Heart right ventricle (tissue), 16 donors: ENCODE measurements around the gene TJP3. TPM values are rescaled to one million over a fixed set of nuclear protein-coding genes. Genes with fewer than 3 reads are reported as not detected.

Source experiments
- ATAC-seq, 8 donors: fragments of 200-7000 bp; cut with Tn5 transposase; one replicate each; pipeline ENCODE4 v1.9.1; 2020; ENCODE audit warnings: mild to moderate bottlenecking in 8 of 8, moderate library complexity in 8 of 8, moderate number of reproducible peaks in 1 of 8
- DNase-seq, 2 donors: peaks; one replicate each; pipeline ENCODE4 v3.0.0-alpha.2; 2020
- H3K27ac ChIP-seq, 10 donors: fragments of 200-600 bp; sonication (generic) in 2 of 10; one replicate each; pipeline versions ENCODE4 v1.5.0 to v1.8.0; 2020 to 2022; ENCODE audit warnings: mild to moderate bottlenecking in 3 of 10
- H3K27me3 ChIP-seq, 7 donors: fragments of 200-600 bp; one replicate each; pipeline ENCODE4 v1.8.0; 2021 to 2022; ENCODE audit warnings: mild to moderate bottlenecking in 2 of 7
- H3K36me3 ChIP-seq, 9 donors: fragments of 200-600 bp; sonication (generic) in 1 of 9; one replicate each; pipeline versions ENCODE4 v1.5.0 to v1.8.0; 2020 to 2022; ENCODE audit warnings: mild to moderate bottlenecking in 2 of 9
- H3K4me1 ChIP-seq, 9 donors: fragments of 200-600 bp; sonication (generic) in 1 of 9; one replicate each; pipeline versions ENCODE4 v1.5.0 to v1.8.0; 2020 to 2022; ENCODE audit warnings: mild to moderate bottlenecking in 4 of 9
- H3K4me3 ChIP-seq, 10 donors: fragments of 200-600 bp; sonication (generic) in 2 of 10; one replicate each; pipeline versions ENCODE4 v1.5.0 to v1.8.0; 2020 to 2022; ENCODE audit warnings: mild to moderate bottlenecking in 7 of 10, moderate library complexity in 2 of 10
- H3K9me3 ChIP-seq, 11 donors: fragments of 200-600 bp in 10 of 11; sonication (generic) in 2 of 11; one replicate each; pipeline versions ENCODE4 v1.5.0 to v1.8.0; 2013 to 2022; ENCODE audit warnings: mild to moderate bottlenecking in 2 of 11, control low read depth in 1 of 11, moderate library complexity in 1 of 11
- WGBS, 2 donors: extraction: QIAGEN DNeasy Blood & Tissue Kit; methylation state at CpG; one replicate each; pipeline ENCODE4 v1.1.7; 2013; ENCODE audit warnings: inconsistent platforms in 1 of 2; 5-methylcytosine and 5-hydroxymethylcytosine counted together
- intact Hi-C, 10 donors: fragments of 100-400 bp; cut with DNase I; formaldehyde crosslinking; loops; one replicate each; pipeline versions ENCODE4 v1.11.1 to v1.14.2; 2022
- polyA plus RNA-seq, 2 donors: library from polyadenylated mRNA; stranded (reverse); fragments of 200-250 nt; gene quantifications; one replicate each; pipeline ENCODE4 v1.2.3, GENCODE V29; 2013
- total RNA-seq, 10 donors: library from RNA; stranded (reverse); fragmentation: NEBNext Ultra II Directional in 3 of 10; extraction: Animal tissue kit (Norgen Biotek cat#: 25700) in 3 of 10; gene quantifications; one replicate each; pipeline versions ENCODE4 v1.2.1 to v1.2.4, GENCODE V29; 2021 to 2023
- TF ChIP-seq, protein P1 (sequence below), 9 donors: fragments of 200-600 bp; sonication (generic) in 2 of 9; IDR thresholded peaks; one replicate each; pipeline versions ENCODE4 v1.5.0 to v1.8.0; 2021 to 2022; ENCODE audit warnings: antibody characterized with exemption in 9 of 9, mild to moderate bottlenecking in 5 of 9, moderate library complexity in 1 of 9
- donor health status: Arrhythmogenic right ventricular cardiomyopathy.
- donor health status: ischemic (EF 13 %, LVEDD 7.1; RV severe dilation, severe dysfunction).
- donor health status: healthy with polysubstance abuse.
- donor health status: DM: no; HTN: yes; CAD: no.
- donor health status: DM: no; HTN: no; CAD: no.
- donor health status: ischemic (EF 25% LVEDD 6.9; RV normal size, moderate dysfunction).
- donor health status: ischemic (EF 25% LVEDD 5.7; RV mildly dilated, moderate dysfunction).
- donor health status: healthy.
- donor health status: DM: yes; HTN: yes; CAD: no.
- donor health status: Ischemic cardiomyopathy.
- donor health status: ischemic (EF 35%, LVEDD 5.7; RV mildly dilated, moderate dysfunction).
- donor health status: nonischemic (EF 11% LVEDD 7.7; RV severe dilation, severe dysfunction).
- donor health status: DM: yes; HTN: yes; CAD: no.
- donor health status: PGD.
- donor health status: ischemic (EF 29% LVEDD 5.4; RV normal size, mild dysfunction).
- donor health status: nonischemic (EF 23%, LVEDD 6.1; RV moderate dilation, normal function).

Gene TJP3
- total and polyA plus RNA-seq, 12 donors = 0.06 to 0.49 (median 0.25) TPM; not detected in 8

DNA sequence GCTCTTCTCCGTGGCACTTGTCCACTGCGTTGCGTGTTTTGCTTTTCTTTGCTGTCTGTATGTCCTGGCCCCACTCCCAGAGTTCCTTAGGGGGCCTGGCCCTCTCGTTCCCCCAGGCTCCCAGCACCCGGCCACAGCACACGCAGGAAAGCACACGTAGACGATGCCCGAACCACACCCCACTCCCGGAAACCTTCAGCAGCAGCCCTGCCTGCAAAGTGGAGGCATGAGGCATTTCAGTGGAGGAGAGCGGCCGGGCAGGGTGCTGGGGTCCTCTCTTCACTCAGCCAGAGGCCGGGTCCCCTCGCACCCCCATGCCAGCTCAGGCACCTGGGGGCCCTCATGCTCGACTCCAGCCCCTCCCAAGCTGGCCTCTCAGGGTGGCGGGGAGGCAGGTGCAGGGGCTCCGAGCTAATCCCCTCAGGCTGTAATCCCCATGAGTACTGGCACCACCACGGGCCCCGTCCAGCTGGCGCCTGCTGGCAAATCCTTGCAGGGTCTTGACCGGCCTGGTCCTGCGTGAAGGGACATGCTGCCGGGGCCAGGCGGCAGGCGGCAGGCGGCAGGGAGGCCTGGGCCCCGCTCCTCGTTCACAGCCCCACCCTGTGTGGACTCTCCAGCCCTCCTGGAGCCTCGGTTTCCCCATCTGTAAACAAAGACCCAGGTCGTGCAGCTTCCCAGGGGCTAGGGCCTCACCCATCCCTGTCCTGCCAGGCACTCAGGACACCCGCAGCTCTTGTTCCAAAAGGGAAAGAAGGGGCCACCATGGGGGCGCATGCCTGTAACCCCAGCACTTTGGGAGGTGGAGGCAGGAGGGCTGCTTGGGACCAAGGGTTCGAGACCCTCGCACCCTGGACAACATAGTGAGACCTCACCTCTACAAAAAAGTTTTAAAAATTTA, 14.9 kb upstream of the TJP3 start:
- Histone ChIP-seq H3K9me3 (peaks cover 0 to 13% (median 0%) of the 10 kb centered on the region in 11 donors), H3K27me3 (no peaks in the 10 kb centered on the region), H3K36me3 (peaks cover 0 to 22% (median 0%) of the 10 kb centered on the region in 9 donors), H3K27ac (peak overlapping the region in 7 of 10 donors; percentile 7 to 58 (median 34)), H3K4me1 (peaks cover 0 to 32% (median 14%) of the 10 kb centered on the region in 9 donors), H3K4me3 (no peak overlapping the region)
- intact Hi-C loops = no loop called here
- DNase-seq = no peak
- peak in 4 of 8 donors; percentile 16 to 40 (median 22) for ATAC-seq
- TF ChIP-seq, protein P1, sequence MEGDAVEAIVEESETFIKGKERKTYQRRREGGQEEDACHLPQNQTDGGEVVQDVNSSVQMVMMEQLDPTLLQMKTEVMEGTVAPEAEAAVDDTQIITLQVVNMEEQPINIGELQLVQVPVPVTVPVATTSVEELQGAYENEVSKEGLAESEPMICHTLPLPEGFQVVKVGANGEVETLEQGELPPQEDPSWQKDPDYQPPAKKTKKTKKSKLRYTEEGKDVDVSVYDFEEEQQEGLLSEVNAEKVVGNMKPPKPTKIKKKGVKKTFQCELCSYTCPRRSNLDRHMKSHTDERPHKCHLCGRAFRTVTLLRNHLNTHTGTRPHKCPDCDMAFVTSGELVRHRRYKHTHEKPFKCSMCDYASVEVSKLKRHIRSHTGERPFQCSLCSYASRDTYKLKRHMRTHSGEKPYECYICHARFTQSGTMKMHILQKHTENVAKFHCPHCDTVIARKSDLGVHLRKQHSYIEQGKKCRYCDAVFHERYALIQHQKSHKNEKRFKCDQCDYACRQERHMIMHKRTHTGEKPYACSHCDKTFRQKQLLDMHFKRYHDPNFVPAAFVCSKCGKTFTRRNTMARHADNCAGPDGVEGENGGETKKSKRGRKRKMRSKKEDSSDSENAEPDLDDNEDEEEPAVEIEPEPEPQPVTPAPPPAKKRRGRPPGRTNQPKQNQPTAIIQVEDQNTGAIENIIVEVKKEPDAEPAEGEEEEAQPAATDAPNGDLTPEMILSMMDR (IDR thresholded peaks at IDR 0.05) = no peak
- WGBS, 2 donors = 89% methylated on average over 34 of the region's 34 CpGs

GRCh38 chr19:3694361-3695123, 13.6 kb upstream of the TJP3 start:
- H3K4me1 ChIP-seq = peaks cover 0 to 33% (median 13%) of the 10 kb centered on the region in 9 donors
- peaks cover 0 to 21% (median 0%) of the 10 kb centered on the region in 9 donors for H3K36me3 ChIP-seq
- 92 to 95% methylated on average over 41 to 42 of the region's 42 CpGs for WGBS, 2 donors
- H3K27me3 ChIP-seq = no peaks in the 10 kb centered on the region
- TF ChIP-seq, protein P1 (IDR thresholded peaks at IDR 0.05) = no peak
- H3K27ac ChIP-seq = peak overlapping the region in 3 of 10 donors; percentile 22 to 50 (median 29)
- H3K4me3 ChIP-seq = no peak overlapping the region
- intact Hi-C loops = no loop called here
- no peak for DNase-seq
- H3K9me3 ChIP-seq = peaks cover 0 to 13% (median 0%) of the 10 kb centered on the region in 11 donors
- ATAC-seq = no peak

DNA sequence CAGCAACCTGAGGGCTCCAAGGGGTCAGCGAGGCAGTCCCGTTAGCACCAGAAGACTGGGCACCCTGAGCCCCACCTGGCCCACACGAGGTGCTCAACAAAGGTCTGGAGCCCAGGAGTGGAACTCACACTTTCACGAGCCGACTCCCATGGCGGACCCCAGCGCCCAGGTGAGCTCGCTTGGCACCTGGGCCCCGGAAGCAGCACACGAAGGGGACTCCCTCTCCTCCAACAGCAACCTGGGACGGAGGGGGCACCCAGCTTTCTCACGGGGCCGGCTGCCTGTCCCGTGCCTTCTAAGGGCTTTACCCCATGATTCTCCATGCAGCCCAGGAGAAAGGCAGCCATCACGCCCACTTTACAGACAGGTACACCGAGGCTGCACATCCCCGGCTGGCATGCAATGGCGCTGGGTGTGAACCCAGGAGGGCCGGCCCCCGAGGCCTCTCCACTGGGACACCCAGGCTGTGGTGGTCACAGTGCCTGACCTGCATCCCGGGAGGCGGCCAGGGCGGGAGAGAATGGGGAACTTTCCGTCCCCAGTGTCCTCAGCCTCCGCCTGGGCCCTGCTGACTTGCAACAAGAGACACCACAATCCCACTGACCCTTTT, 13.0 kb upstream of the TJP3 start:
- peaks cover 0 to 20% (median 0%) of the 10 kb centered on the region in 9 donors for H3K36me3 ChIP-seq
- TF ChIP-seq, protein P1 (IDR thresholded peaks at IDR 0.05) = no peak
- no peak overlapping the region for H3K4me3 ChIP-seq
- ATAC-seq (no peak), DNase-seq (no peak)
- 94 to 95% methylated on average over 25 of the region's 25 CpGs for WGBS, 2 donors
- intact Hi-C loops = no loop called here
- H3K27ac ChIP-seq = no peak overlapping the region
- H3K9me3 ChIP-seq = peaks cover 0 to 13% (median 0%) of the 10 kb centered on the region in 11 donors
- peaks cover 0 to 33% (median 13%) of the 10 kb centered on the region in 9 donors for H3K4me1 ChIP-seq
- H3K27me3 ChIP-seq = no peaks in the 10 kb centered on the region
